Neural cell (in vitro differentiated cells): ENCODE results near the gene C9orf43. TPM values are rescaled to one million over a fixed set of nuclear protein-coding genes. Genes with fewer than 3 reads are reported as not detected.

Experiments
- H2AFZ ChIP-seq: fragments of 200-600, 300-800 bp; sonication (generic), shearing (Covaris generic); 2 replicates; pipeline ENCODE4 v1.6.0; 2014; ENCODE audit warnings: low read depth, mild to moderate bottlenecking, antibody characterized with exemption, low read length, moderate library complexity
- H3F3A ChIP-seq: fragments of 200-600 bp; shearing (Covaris generic); 2 replicates; pipeline ENCODE4 v1.6.1; 2016; ENCODE audit warnings: mild to moderate bottlenecking, moderate library complexity, mixed read lengths, antibody characterized with exemption, low read length; ENCODE audit not compliant: insufficient read depth, poor library complexity, severe bottlenecking
- H3K27ac ChIP-seq: fragments of 200-600, 300-800 bp; sonication (generic), shearing (Covaris generic); 2 replicates; pipeline ENCODE4 v1.5.1; 2014; ENCODE audit warnings: mild to moderate bottlenecking, low read length, moderate library complexity
- H3K27me3 ChIP-seq: fragments of 300-800, 200-600 bp; sonication (generic), shearing (Covaris generic); 2 replicates; pipeline ENCODE4 v1.6.0; 2014; ENCODE audit warnings: mild to moderate bottlenecking, low read depth, low read length, moderate library complexity; ENCODE audit not compliant: insufficient read depth
- H3K36me3 ChIP-seq: fragments of 300-800, 200-600 bp; sonication (generic), shearing (Covaris generic); 2 replicates; pipeline ENCODE4 v1.5.1; 2014; ENCODE audit warnings: mild to moderate bottlenecking, antibody characterized with exemption, low read length, moderate library complexity; ENCODE audit not compliant: insufficient read depth
- H3K4me2 ChIP-seq: fragments of 300-800, 200-600 bp; sonication (generic), shearing (Covaris generic); 2 replicates; pipeline ENCODE4 v1.6.0; 2014; ENCODE audit warnings: mild to moderate bottlenecking, low read length
- H3K4me3 ChIP-seq: fragments of 300-800, 200-600 bp; sonication (generic), shearing (Covaris generic); 2 replicates; pipeline ENCODE4 v1.5.1; 2014; ENCODE audit warnings: mild to moderate bottlenecking, low read length, moderate library complexity
- H3K79me2 ChIP-seq: fragments of 200-600 bp; shearing (Covaris generic); replicated peaks from 2 replicates; pipeline ENCODE4 v1.6.0; 2014; ENCODE audit warnings: mild to moderate bottlenecking, low read length, moderate library complexity; ENCODE audit not compliant: insufficient read depth
- H3K9ac ChIP-seq: fragments of 300-800, 200-600 bp; sonication (generic), shearing (Covaris generic); 2 replicates; pipeline ENCODE4 v1.6.1; 2016; ENCODE audit warnings: mild to moderate bottlenecking, low read length, mixed read lengths
- H3K9me2 ChIP-seq: fragments of 200-600 bp; shearing (Covaris generic); 2 replicates; pipeline ENCODE4 v1.6.1; 2016; ENCODE audit warnings: mild to moderate bottlenecking, low read length, mixed read lengths; ENCODE audit not compliant: insufficient read depth
- H3K9me3 ChIP-seq: fragments of 200-600, 300-800 bp; sonication (generic), shearing (Covaris generic); 2 replicates; pipeline ENCODE4 v1.6.1; 2016; ENCODE audit warnings: mild to moderate bottlenecking, mixed run types, low read length, moderate library complexity, mixed read lengths
- H4K20me1 ChIP-seq: fragments of 200-600 bp; shearing (Covaris generic); 2 replicates; pipeline ENCODE4 v1.6.1; 2016; ENCODE audit warnings: mild to moderate bottlenecking, mixed run types; ENCODE audit not compliant: insufficient read depth
- EP300 ChIP-seq: fragments of 450-650 bp; conservative IDR thresholded peaks from 2 replicates; pipeline ENCODE4 v1.6.1; 2014; ENCODE audit warnings: antibody characterized with exemption, mild to moderate bottlenecking, moderate library complexity; ENCODE audit not compliant: poor library complexity, severe bottlenecking
- EZH2 ChIP-seq: fragments of 200-600, 300-800 bp; shearing (Covaris generic), sonication (generic); IDR thresholded peaks from 2 replicates; pipeline ENCODE4 v1.6.1; 2014; ENCODE audit warnings: antibody characterized with exemption, low read length, borderline replicate concordance, mild to moderate bottlenecking; ENCODE audit not compliant: insufficient read depth, poor library complexity, severe bottlenecking
- MXI1 ChIP-seq: fragments of 450-650 bp; conservative IDR thresholded peaks from 2 replicates; pipeline ENCODE4 v1.6.1; 2014; ENCODE audit warnings: antibody characterized with exemption, mild to moderate bottlenecking; ENCODE audit not compliant: poor library complexity, severe bottlenecking
- POLR2AphosphoS5 ChIP-seq: IDR thresholded peaks from 2 replicates; pipeline ENCODE4 v1.6.1; 2012
- RAD21 ChIP-seq: fragments of 450-650 bp; conservative IDR thresholded peaks from 2 replicates; pipeline ENCODE4 v1.6.1; 2014; ENCODE audit warnings: antibody characterized with exemption, mild to moderate bottlenecking, moderate library complexity
- REST ChIP-seq: IDR thresholded peaks from 2 replicates; pipeline ENCODE4 v1.6.1; 2012; ENCODE audit warnings: borderline replicate concordance
- SMC3 ChIP-seq: fragments of 450-650 bp; conservative IDR thresholded peaks from 2 replicates; pipeline ENCODE4 v1.6.1; 2014; ENCODE audit warnings: antibody characterized with exemption, mild to moderate bottlenecking, moderate library complexity; ENCODE audit not compliant: poor library complexity
- TAF1 ChIP-seq: IDR thresholded peaks from 2 replicates; pipeline ENCODE4 v1.6.1; 2012; ENCODE audit warnings: low read depth
- polyA plus RNA-seq: library from polyadenylated mRNA; depleted of rRNA; stranded (reverse); fragments of >200 nt; gene quantifications from 2 replicates; pipeline ENCODE4 v1.2.3, GENCODE V29; 2014
- TF ChIP-seq, protein P1 (sequence below): fragments of 450-650 bp; IDR thresholded peaks from 2 replicates; pipeline ENCODE4 v1.5.1; 2014; ENCODE audit warnings: antibody characterized with exemption, mild to moderate bottlenecking, moderate library complexity; ENCODE audit not compliant: poor library complexity, severe bottlenecking

Gene C9orf43
- polyA plus RNA-seq, 1 donor from 2014 or later = 0.33 TPM

- no peak for TF ChIP-seq SMC3
- TF ChIP-seq MXI1 = no peak
- no peak for TF ChIP-seq REST
- no peak for TF ChIP-seq TAF1
- no peak for TF ChIP-seq RAD21
- TF ChIP-seq POLR2AphosphoS5 = no peak
- no peak for TF ChIP-seq EZH2
- TF ChIP-seq, protein P1, sequence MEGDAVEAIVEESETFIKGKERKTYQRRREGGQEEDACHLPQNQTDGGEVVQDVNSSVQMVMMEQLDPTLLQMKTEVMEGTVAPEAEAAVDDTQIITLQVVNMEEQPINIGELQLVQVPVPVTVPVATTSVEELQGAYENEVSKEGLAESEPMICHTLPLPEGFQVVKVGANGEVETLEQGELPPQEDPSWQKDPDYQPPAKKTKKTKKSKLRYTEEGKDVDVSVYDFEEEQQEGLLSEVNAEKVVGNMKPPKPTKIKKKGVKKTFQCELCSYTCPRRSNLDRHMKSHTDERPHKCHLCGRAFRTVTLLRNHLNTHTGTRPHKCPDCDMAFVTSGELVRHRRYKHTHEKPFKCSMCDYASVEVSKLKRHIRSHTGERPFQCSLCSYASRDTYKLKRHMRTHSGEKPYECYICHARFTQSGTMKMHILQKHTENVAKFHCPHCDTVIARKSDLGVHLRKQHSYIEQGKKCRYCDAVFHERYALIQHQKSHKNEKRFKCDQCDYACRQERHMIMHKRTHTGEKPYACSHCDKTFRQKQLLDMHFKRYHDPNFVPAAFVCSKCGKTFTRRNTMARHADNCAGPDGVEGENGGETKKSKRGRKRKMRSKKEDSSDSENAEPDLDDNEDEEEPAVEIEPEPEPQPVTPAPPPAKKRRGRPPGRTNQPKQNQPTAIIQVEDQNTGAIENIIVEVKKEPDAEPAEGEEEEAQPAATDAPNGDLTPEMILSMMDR = no peak
- no peak for TF ChIP-seq EP300
- Histone ChIP-seq H3K4me2 (no peak overlapping the region), H2AFZ (no peak overlapping the region), H3F3A (no peaks in the 10 kb centered on the region), H3K9ac (no peak overlapping the region), H3K9me2 (no peaks in the 10 kb centered on the region), H4K20me1 (no peaks in the 10 kb centered on the region), H3K79me2 (no peaks in the 10 kb centered on the region), H3K9me3 (no peaks in the 10 kb centered on the region), H3K27me3 (no peaks in the 10 kb centered on the region), H3K36me3 (no peaks in the 10 kb centered on the region), H3K27ac (no peak overlapping the region), H3K4me3 (no peak overlapping the region)
Measured at GRCh38 chr9:113428062-113428615, 17.6 kb downstream of the C9orf43 start.

DNA sequence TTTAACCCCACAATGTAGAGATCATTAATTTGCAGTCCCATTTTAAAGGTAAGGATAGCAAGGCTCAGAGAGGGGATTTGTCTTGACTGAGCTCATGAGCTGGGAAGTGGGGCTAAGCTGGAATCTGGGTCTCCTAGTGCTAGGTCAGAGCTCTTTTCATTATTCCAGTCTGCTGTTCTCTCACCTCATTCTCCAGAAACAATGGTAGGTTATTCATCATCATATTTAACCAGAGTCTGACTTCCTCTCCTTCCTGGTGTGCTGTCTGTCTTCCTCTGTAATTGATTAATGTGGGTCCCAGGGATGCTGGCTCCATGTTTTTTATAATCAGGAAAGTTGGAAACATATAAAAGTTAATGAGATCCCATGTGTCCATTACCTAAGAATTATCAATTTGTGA is 20.6 kb downstream of the C9orf43 start:
- no peak overlapping the region for H2AFZ ChIP-seq
- no peaks in the 10 kb centered on the region for H3K9me3 ChIP-seq
- no peak overlapping the region for H3K27ac ChIP-seq
- no peaks in the 10 kb centered on the region for H3K9me2 ChIP-seq
- no peaks in the 10 kb centered on the region for H3K36me3 ChIP-seq
- no peaks in the 10 kb centered on the region for H3K79me2 ChIP-seq
- H4K20me1 ChIP-seq = no peaks in the 10 kb centered on the region
- no peak overlapping the region for H3K9ac ChIP-seq
- no peak overlapping the region for H3K4me2 ChIP-seq
- no peaks in the 10 kb centered on the region for H3F3A ChIP-seq
- no peak for TF ChIP-seq POLR2AphosphoS5
- no peak for TF ChIP-seq EZH2
- TF ChIP-seq, protein P1 = no peak
- TF ChIP-seq SMC3 = no peak
- no peak for TF ChIP-seq TAF1
- no peak for TF ChIP-seq RAD21
- no peak for TF ChIP-seq REST
- no peak for TF ChIP-seq MXI1
- TF ChIP-seq EP300 = no peak
- H3K27me3 ChIP-seq = no peaks in the 10 kb centered on the region
- H3K4me3 ChIP-seq = no peak overlapping the region
